ENCODE data around the gene ITGA1.

DNA sequence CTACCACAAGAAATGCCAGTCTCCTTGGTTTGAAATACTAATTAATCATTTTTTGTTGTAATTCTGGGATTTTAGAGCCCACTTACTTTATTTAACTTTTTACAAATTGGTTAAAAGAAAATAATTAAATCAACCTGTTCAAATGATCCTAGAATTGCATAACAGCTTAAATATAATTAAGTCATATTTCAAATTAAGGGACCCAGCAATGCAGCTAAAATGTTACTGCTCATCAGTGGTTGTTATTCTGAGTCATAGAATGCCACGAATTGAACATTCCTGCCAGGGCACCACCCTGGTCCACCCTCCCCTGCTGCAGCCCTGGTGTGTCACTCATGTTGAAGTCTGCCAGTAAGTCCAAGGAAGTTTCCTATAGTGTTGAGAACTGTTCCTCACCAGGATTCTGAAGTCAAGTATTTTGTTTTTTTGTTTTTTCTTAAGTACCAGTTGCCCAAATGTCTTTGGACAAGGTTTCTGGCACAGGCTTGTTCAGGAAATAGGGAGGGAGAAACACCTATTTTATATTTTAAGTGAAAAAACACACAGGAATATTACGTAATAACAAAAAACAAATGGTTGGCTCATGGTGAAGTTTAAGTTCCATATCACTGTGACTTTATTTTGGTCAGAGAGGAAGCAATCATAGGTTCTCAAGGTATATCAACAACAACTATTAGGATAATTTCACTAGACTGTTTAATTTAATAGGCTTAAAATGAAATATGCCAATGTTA, 4.3 kb upstream of the ITGA1 start:
- TF ChIP-seq, protein P1, sequence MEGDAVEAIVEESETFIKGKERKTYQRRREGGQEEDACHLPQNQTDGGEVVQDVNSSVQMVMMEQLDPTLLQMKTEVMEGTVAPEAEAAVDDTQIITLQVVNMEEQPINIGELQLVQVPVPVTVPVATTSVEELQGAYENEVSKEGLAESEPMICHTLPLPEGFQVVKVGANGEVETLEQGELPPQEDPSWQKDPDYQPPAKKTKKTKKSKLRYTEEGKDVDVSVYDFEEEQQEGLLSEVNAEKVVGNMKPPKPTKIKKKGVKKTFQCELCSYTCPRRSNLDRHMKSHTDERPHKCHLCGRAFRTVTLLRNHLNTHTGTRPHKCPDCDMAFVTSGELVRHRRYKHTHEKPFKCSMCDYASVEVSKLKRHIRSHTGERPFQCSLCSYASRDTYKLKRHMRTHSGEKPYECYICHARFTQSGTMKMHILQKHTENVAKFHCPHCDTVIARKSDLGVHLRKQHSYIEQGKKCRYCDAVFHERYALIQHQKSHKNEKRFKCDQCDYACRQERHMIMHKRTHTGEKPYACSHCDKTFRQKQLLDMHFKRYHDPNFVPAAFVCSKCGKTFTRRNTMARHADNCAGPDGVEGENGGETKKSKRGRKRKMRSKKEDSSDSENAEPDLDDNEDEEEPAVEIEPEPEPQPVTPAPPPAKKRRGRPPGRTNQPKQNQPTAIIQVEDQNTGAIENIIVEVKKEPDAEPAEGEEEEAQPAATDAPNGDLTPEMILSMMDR (IDR thresholded peaks at IDR 0.05; ENCODE audit: low read length): no peak
- TF ChIP-seq EZH2 (optimal IDR thresholded peaks at IDR 0.05; ENCODE audit: low read depth, low read length) (no peak), EZH2phosphoT487 (IDR thresholded peaks at IDR 0.05; ENCODE audit: low read length) (no peak)
